H9 (cell line): ENCODE results near the gene RRP15. TPM values are rescaled to one million over a fixed set of nuclear protein-coding genes. Genes with fewer than 3 reads are reported as not detected.

Experiments
- DNase-seq: peaks from one replicate; pipeline ENCODE4 v3.0.0-alpha.2; 2017
- H2AFZ ChIP-seq: one replicate; pipeline ENCODE4 v1.6.1; 2013; ENCODE audit warnings: mild to moderate bottlenecking, low read length, control low read depth, moderate library complexity
- H2AK5ac ChIP-seq: 2 replicates; pipeline ENCODE4 v1.6.1; 2013; ENCODE audit warnings: low read length, control low read depth, mixed read lengths; ENCODE audit not compliant: insufficient read length
- H2BK120ac ChIP-seq: one replicate; pipeline ENCODE4 v1.6.1; 2013; ENCODE audit warnings: low read depth, mild to moderate bottlenecking, low read length, control low read depth, inconsistent platforms; ENCODE audit not compliant: poor library complexity, severe bottlenecking
- H2BK12ac ChIP-seq: 2 replicates; pipeline ENCODE4 v1.6.1; 2013; ENCODE audit warnings: low read length, control low read depth, mixed read lengths, low read depth; ENCODE audit not compliant: insufficient read length
- H2BK15ac ChIP-seq: 2 replicates; pipeline ENCODE4 v1.6.1; 2013; ENCODE audit warnings: low read depth, low read length, control low read depth
- H2BK20ac ChIP-seq: one replicate; pipeline ENCODE4 v1.6.1; 2013; ENCODE audit warnings: low read depth, mild to moderate bottlenecking, low read length, control low read depth, inconsistent platforms; ENCODE audit not compliant: poor library complexity, severe bottlenecking
- H2BK5ac ChIP-seq: 2 replicates; pipeline ENCODE4 v1.6.1; 2013; ENCODE audit warnings: low read length, control low read depth, mixed read lengths; ENCODE audit not compliant: insufficient read length
- H3K14ac ChIP-seq: 2 replicates; pipeline ENCODE4 v1.6.1; 2013; ENCODE audit warnings: low read length, control low read depth; ENCODE audit not compliant: insufficient read depth
- H3K18ac ChIP-seq: 2 replicates; pipeline ENCODE4 v1.6.1; 2013; ENCODE audit warnings: low read depth, mild to moderate bottlenecking, mixed read lengths, low read length, control low read depth; ENCODE audit not compliant: insufficient read length
- H3K23ac ChIP-seq: 2 replicates; pipeline ENCODE4 v1.6.1; 2013; ENCODE audit warnings: low read length, control low read depth, mixed read lengths, low read depth; ENCODE audit not compliant: insufficient read length
- H3K23me2 ChIP-seq: 2 replicates; pipeline ENCODE4 v1.6.1; 2013; ENCODE audit warnings: low read depth, mild to moderate bottlenecking, mixed read lengths, low read length, control low read depth; ENCODE audit not compliant: insufficient read length, poor library complexity, severe bottlenecking
- H3K27ac ChIP-seq: 2 replicates; pipeline ENCODE4 v1.5.1; 2013; ENCODE audit warnings: low read length, control low read depth, mixed read lengths, low read depth; ENCODE audit not compliant: insufficient read length
- H3K27me3 ChIP-seq: 2 replicates; pipeline ENCODE4 v1.6.1; 2013; ENCODE audit warnings: low read length, control low read depth, inconsistent platforms; ENCODE audit not compliant: insufficient read depth
- H3K4ac ChIP-seq: 2 replicates; pipeline ENCODE4 v1.6.1; 2013; ENCODE audit warnings: low read depth, mild to moderate bottlenecking, control low read depth, inconsistent platforms, low read length, moderate library complexity
- H3K4me1 ChIP-seq: 2 replicates; pipeline ENCODE4 v1.6.1; 2013; ENCODE audit warnings: low read length, control low read depth, inconsistent platforms; ENCODE audit not compliant: insufficient read depth
- H3K4me2 ChIP-seq: 2 replicates; pipeline ENCODE4 v1.6.1; 2013; ENCODE audit warnings: low read length, control low read depth, mixed read lengths; ENCODE audit not compliant: insufficient read length, insufficient read depth
- H3K56ac ChIP-seq: 2 replicates; pipeline ENCODE4 v1.6.1; 2013; ENCODE audit warnings: low read depth, mild to moderate bottlenecking, mixed read lengths, low read length, control low read depth; ENCODE audit not compliant: insufficient read length
- H3K79me1 ChIP-seq: 2 replicates; pipeline ENCODE4 v1.6.1; 2013; ENCODE audit warnings: low read depth, mild to moderate bottlenecking, moderate library complexity, low read length, control low read depth, inconsistent platforms; ENCODE audit not compliant: insufficient read depth, poor library complexity, severe bottlenecking
- H3K79me2 ChIP-seq: 2 replicates; pipeline ENCODE4 v1.6.1; 2013; ENCODE audit warnings: low read length, control low read depth, inconsistent platforms; ENCODE audit not compliant: insufficient read depth
- H3K9ac ChIP-seq: 2 replicates; pipeline ENCODE4 v1.6.1; 2013; ENCODE audit warnings: low read length, control low read depth, mixed read lengths; ENCODE audit not compliant: insufficient read length; ENCODE audit errors: extremely low read depth
- H3K9me3 ChIP-seq: one replicate; pipeline ENCODE4 v1.6.1; 2013; ENCODE audit warnings: low read depth, low read length, inconsistent platforms; ENCODE audit not compliant: control insufficient read depth
- H3T11ph ChIP-seq: one replicate; pipeline ENCODE4 v1.6.1; 2013; ENCODE audit warnings: mild to moderate bottlenecking, low read length, control low read depth, inconsistent platforms
- H4K20me1 ChIP-seq: one replicate; pipeline ENCODE4 v1.6.1; 2013; ENCODE audit not compliant: control insufficient read depth, insufficient read length, insufficient read depth
- H4K5ac ChIP-seq: 2 replicates; pipeline ENCODE4 v1.6.1; 2013; ENCODE audit warnings: low read depth, mild to moderate bottlenecking, mixed read lengths, low read length, control low read depth; ENCODE audit not compliant: insufficient read length
- H4K8ac ChIP-seq: replicated peaks from 2 replicates; pipeline ENCODE4 v1.6.1; 2013; ENCODE audit warnings: low read length, control low read depth, mixed read lengths, low read depth; ENCODE audit not compliant: insufficient read length
- H4K91ac ChIP-seq: 2 replicates; pipeline ENCODE4 v1.6.1; 2013; ENCODE audit warnings: low read depth, mild to moderate bottlenecking, moderate library complexity, mixed read lengths, low read length, control low read depth; ENCODE audit not compliant: insufficient read length
- H3K27ac Mint-ChIP-seq, 3 experiments: 2 replicates in 2 of 3; 3 replicates in 1 of 3; pipeline ENCODE4 v1.8.0; 2020 to 2021; ENCODE audit warnings: mixed read lengths in 3 of 3, mild to moderate bottlenecking in 1 of 3, moderate library complexity in 1 of 3
- H3K27me3 Mint-ChIP-seq: 2 replicates; pipeline ENCODE4 v1.8.0; 2021; ENCODE audit warnings: low read depth, mild to moderate bottlenecking, moderate library complexity, mixed read lengths
- H3K36me3 Mint-ChIP-seq, 3 experiments: 2 replicates in 2 of 3; 3 replicates in 1 of 3; pipeline ENCODE4 v1.8.0; 2020 to 2021; ENCODE audit warnings: low read depth in 3 of 3, mixed read lengths in 3 of 3; ENCODE audit not compliant: insufficient read depth in 1 of 3
- H3K4me1 Mint-ChIP-seq, 2 experiments: 2 replicates each; pipeline ENCODE4 v1.8.0; 2020; ENCODE audit warnings: mixed read lengths in 2 of 2
- H3K4me3 Mint-ChIP-seq, 2 experiments: 2 replicates in 1 of 2; 3 replicates in 1 of 2; pipeline ENCODE4 v1.8.0; 2020 to 2021; ENCODE audit warnings: mild to moderate bottlenecking in 2 of 2, mixed read lengths in 2 of 2, moderate library complexity in 1 of 2
- H3K9me3 Mint-ChIP-seq, 2 experiments: 2 replicates in 1 of 2; 3 replicates in 1 of 2; pipeline ENCODE4 v1.8.0; 2020; ENCODE audit warnings: mild to moderate bottlenecking in 2 of 2, mixed read lengths in 2 of 2, moderate library complexity in 1 of 2
- CTCF ChIP-seq: fragments of 200-600 bp; sonication (generic); conservative IDR thresholded peaks from 3 replicates; pipeline ENCODE4 v1.8.0; 2021; ENCODE audit warnings: antibody characterized with exemption, mild to moderate bottlenecking
- WGBS: extraction: QIAGEN DNeasy Blood & Tissue Kit; methylation state at CpG from one replicate; pipeline ENCODE4 v1.1.7; 2013; ENCODE audit warnings: missing lambda C conversion rate, low lambda C conversion rate, mixed read lengths; ENCODE audit not compliant: insufficient read length; ENCODE audit errors: extremely low coverage; 5-methylcytosine and 5-hydroxymethylcytosine counted together
- total RNA-seq: library from RNA; stranded (reverse); gene quantifications from 2 replicates; pipeline ENCODE4 v1.2.1, GENCODE V29; 2021

The RRP15 gene
- total RNA-seq, 1 experiment from 2014 or later: 48.7 TPM

- Histone ChIP-seq H3K9ac (no peak overlapping the region), H2BK15ac (no peak overlapping the region), H3K23me2 (no peaks in the 10 kb centered on the region), H3K4me1 (no peaks in the 10 kb centered on the region), H3K56ac (no peak overlapping the region), H3K79me1 (no peaks in the 10 kb centered on the region), H2BK20ac (no peak overlapping the region), H4K20me1 (no peaks in the 10 kb centered on the region), H4K91ac (no peak overlapping the region), H3T11ph (no peak overlapping the region), H4K8ac (no peak overlapping the region), H3K27ac (no peak overlapping the region), H3K9me3 (no peaks in the 10 kb centered on the region), H2BK120ac (no peak overlapping the region), H3K14ac (no peak overlapping the region), H3K27me3 (no peaks in the 10 kb centered on the region), H2AFZ (no peak overlapping the region), H3K4ac (no peak overlapping the region), H2BK5ac (no peak overlapping the region), H2AK5ac (no peak overlapping the region), H3K23ac (no peak overlapping the region), H3K4me2 (no peak overlapping the region), H3K79me2 (no peaks in the 10 kb centered on the region), H4K5ac (no peak overlapping the region), H3K18ac (no peak overlapping the region), H2BK12ac (no peak overlapping the region)
- Mint-ChIP-seq H3K4me1 (peaks cover 3 to 11% of the 10 kb centered on the region in 2 experiments), H3K27me3 (no peaks in the 10 kb centered on the region), H3K4me3 (no peak overlapping the region), H3K9me3 (no peaks in the 10 kb centered on the region), H3K27ac (no peak overlapping the region), H3K36me3 (no peaks in the 10 kb centered on the region)
- no CpG with 5 or more reads among the region's 2 CpGs for WGBS
- no peak for TF ChIP-seq CTCF
- no peak for DNase-seq
Measured at GRCh38 chr1:218262259-218262658, 22.8 kb upstream of the RRP15 start.
